Small intestine (tissue), 7 donors: Measurements from ENCODE around the gene SLC51B. TPM values are rescaled to one million over a fixed set of nuclear protein-coding genes. Genes with fewer than 3 reads are reported as not detected.
"Not testable (repeated sequence)": the region's sequence is repeated elsewhere in the genome, so short reads cannot be mapped to it uniquely, and the experiment has no call there.

Source experiments
- DNase-seq, 2 donors: peaks; one replicate each; pipeline versions ENCODE4 v3.0.0 to v3.0.0-alpha.2; 2013
- FAIRE-seq: peaks from 2 replicates; lab custom pipeline; 2012; peaks lifted over from hg19 to GRCh38; lab: Jason Lieb, UNC
- H3K27ac ChIP-seq, 3 donors: one replicate each; pipeline ENCODE4 v1.5.1; 2013; ENCODE audit warnings: low read length in 2 of 3, mild to moderate bottlenecking in 2 of 3, control low read depth in 1 of 3, inconsistent platforms in 1 of 3, low read depth in 1 of 3, moderate library complexity in 1 of 3
- H3K27me3 ChIP-seq, 3 donors: one replicate each; pipeline ENCODE4 v1.6.1; 2013; ENCODE audit warnings: low read length in 3 of 3, inconsistent platforms in 1 of 3; ENCODE audit not compliant: control insufficient read depth in 3 of 3, insufficient read depth in 3 of 3
- H3K36me3 ChIP-seq, 3 donors: one replicate each; pipeline ENCODE4 v1.6.1; 2013; ENCODE audit warnings: low read length in 3 of 3, inconsistent platforms in 1 of 3, low read depth in 1 of 3, mild to moderate bottlenecking in 1 of 3, moderate library complexity in 1 of 3; ENCODE audit not compliant: control insufficient read depth in 3 of 3, insufficient read depth in 2 of 3
- H3K4me1 ChIP-seq, 3 donors: one replicate each; pipeline ENCODE4 v1.6.1; 2013; ENCODE audit warnings: low read length in 2 of 3, inconsistent platforms in 1 of 3, low read depth in 1 of 3, mild to moderate bottlenecking in 1 of 3, moderate library complexity in 1 of 3; ENCODE audit not compliant: control insufficient read depth in 3 of 3, insufficient read depth in 2 of 3
- H3K4me3 ChIP-seq, 3 donors: one replicate each; pipeline ENCODE4 v1.5.1; 2013; ENCODE audit warnings: low read length in 3 of 3, control low read depth in 1 of 3, inconsistent platforms in 1 of 3, low read depth in 1 of 3, mild to moderate bottlenecking in 1 of 3, moderate library complexity in 1 of 3
- H3K9me3 ChIP-seq, 2 donors: one replicate each; pipeline ENCODE4 v1.6.1; 2013; ENCODE audit warnings: low read depth in 1 of 2, low read length in 1 of 2; ENCODE audit not compliant: control insufficient read depth in 2 of 2, insufficient read depth in 1 of 2
- WGBS, 3 donors: extraction: QIAGEN DNeasy Blood & Tissue Kit; methylation state at CpG; one replicate each; pipeline ENCODE4 v1.1.7; 2013; 5-methylcytosine and 5-hydroxymethylcytosine counted together
- polyA plus RNA-seq, 4 donors: library from polyadenylated mRNA; stranded (reverse) in 3 of 4; unstranded in 1 of 4; fragments of 200-250 nt in 3 of 4; fragments of 120-200 nt in 1 of 4; gene quantifications; one replicate each; pipeline versions ENCODE4 v1.2.1 to v1.2.3, GENCODE V29; 2013
- donor health status: healthy with polysubstance abuse.
- donor health status: control.
- donor health status: control.
- donor health status: Bipolar disorder and iron deficiency.
- donor health status: healthy.

Gene SLC51B
- polyA plus RNA-seq, 4 donors, result 23.5 to 258 (median 162) TPM

DNA sequence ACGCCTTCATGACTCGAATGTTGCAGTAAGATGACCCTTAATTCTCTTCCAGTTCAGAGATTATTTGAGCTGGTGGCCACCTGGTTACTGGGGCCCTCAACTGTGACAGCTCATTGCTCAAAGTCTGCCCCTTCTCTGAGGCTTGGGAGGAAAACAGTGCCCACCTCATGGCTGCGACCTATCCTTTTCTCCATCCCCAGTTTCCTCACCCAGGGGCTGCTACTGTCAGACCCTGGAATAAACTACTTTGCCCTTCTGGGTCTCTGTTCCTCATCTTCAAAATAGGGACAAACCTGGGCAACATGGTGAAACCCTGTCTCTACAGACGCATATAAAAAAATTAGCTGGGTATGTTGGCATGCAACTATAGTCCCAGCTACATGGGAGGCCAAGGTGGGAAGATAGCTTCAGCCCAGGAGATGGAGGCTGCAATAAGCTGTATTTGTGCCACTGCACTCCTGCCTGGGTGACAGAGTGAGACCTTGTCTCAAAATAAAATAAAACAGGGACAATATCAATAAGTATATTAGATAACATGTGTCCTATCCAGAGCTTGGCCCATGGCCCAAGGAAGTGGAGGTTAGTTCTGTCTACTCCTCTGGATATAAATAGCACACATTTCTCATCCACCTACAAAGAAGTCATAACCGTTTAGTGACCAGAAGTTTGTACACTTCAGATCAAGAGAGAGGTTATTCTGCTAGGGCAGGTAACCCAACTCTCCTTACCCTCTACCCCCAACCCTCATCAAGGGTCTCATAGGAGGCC is 24.8 kb downstream of the SLC51B start:
- Histone ChIP-seq H3K27ac (peak overlapping the region in 2 of 3 donors; percentile 35 to 80), H3K4me1 (peaks cover 0 to 19% (median 3%) of the 10 kb centered on the region in 3 donors), H3K9me3 (no peaks in the 10 kb centered on the region), H3K36me3 (no peaks in the 10 kb centered on the region), H3K27me3 (peaks cover 0 to 26% (median 4%) of the 10 kb centered on the region in 3 donors), H3K4me3 (no peak overlapping the region)
- no peak for DNase-seq
- no peak for FAIRE-seq
- WGBS, 3 donors, result 72 to 80% (median 80%) methylated on average over 5 of the region's 5 CpGs

DNA sequence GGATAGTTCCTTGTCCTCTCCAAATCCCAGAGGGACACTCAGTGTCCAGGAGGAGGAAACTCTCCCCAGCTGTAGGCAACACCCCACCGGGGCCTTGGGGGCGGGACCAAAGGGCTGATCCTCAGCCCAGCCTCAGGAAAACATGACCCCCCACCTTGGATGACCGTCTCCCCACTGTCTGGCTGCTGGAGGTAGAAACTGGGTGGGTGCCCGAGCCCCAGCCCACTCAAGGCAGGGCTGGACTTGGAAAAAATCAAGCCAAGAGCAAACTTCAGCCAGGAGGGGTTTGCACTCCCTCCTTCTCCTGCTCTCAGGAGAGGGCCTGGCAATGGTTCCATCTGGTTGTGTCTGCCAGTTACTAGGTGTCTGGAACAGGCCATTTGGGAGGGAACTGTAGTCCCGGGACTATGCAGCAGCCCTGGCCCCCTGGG is 26.2 kb downstream of the SLC51B start:
- Histone ChIP-seq H3K4me3 (no peak overlapping the region), H3K9me3 (peaks cover 0 to 2% of the 10 kb centered on the region in 2 donors), H3K27me3 (peaks cover 0 to 19% (median 4%) of the 10 kb centered on the region in 3 donors), H3K4me1 (peaks cover 0 to 19% (median 3%) of the 10 kb centered on the region in 3 donors), H3K36me3 (no peaks in the 10 kb centered on the region), H3K27ac (peak overlapping the region in 1 of 3 donors; percentile 80)
- WGBS, 3 donors, result 54 to 77% (median 72%) methylated on average over 5 of the region's 5 CpGs
- no peak for FAIRE-seq
- no peak for DNase-seq

DNA sequence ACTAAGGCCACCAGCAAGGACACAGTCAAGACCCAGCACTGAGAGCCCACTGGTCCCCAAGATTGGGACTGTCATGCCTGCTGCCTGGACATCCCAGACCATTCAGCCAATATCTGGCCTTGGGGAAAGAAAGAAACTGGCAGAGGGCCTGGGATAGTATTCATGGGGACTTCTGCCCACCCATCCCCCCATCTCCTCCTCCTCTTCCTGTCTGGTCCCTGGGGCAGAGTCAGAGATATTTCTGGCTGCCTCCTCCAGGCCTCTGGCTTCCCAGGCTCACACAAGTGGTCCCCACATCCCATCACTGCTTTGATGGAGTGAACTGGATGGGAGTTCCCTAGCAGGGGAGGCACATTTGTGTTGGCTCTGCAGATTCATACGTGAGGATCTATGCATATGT is 26.8 kb downstream of the SLC51B start:
- H3K27ac ChIP-seq, result peak overlapping the region in 1 of 3 donors; percentile 80
- peaks cover 0 to 17% (median 0%) of the 10 kb centered on the region in 3 donors for H3K27me3 ChIP-seq
- H3K9me3 ChIP-seq, result peaks cover 0 to 2% of the 10 kb centered on the region in 2 donors
- no peaks in the 10 kb centered on the region for H3K36me3 ChIP-seq
- H3K4me3 ChIP-seq, result no peak overlapping the region
- H3K4me1 ChIP-seq, result peaks cover 0 to 19% (median 3%) of the 10 kb centered on the region in 3 donors
- DNase-seq (peak in 1 of 2 donors; percentile 3), FAIRE-seq (no peak)
- WGBS, 3 donors, result 69 to 76% (median 73%) methylated on average over 1 of the region's 1 CpG

DNA sequence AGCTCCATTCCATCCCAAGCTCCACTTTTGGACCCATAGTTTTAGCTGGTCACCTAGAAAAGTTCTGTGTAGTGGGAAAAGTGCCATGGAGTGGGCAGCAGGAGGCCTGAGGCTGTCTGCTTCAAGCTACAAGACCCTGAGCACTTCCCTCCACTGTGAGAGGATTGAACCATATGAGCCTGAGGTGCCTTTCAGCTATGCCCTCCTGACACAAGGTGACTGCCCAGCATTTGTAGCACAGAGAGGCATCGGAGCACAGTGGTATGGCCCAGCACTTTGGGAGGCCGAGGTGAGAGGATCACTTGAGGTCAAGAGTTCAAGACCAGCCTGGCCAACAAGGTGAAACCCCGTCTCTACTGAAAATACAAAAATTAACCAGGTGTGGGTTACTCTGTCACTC is 27.4 kb downstream of the SLC51B start:
- no peaks in the 10 kb centered on the region for H3K36me3 ChIP-seq
- H3K27ac ChIP-seq, result peak overlapping the region in 1 of 3 donors; percentile 7
- DNase-seq (no peak), FAIRE-seq (no peak)
- H3K4me3 ChIP-seq, result no peak overlapping the region
- peaks cover 0 to 19% (median 3%) of the 10 kb centered on the region in 3 donors for H3K4me1 ChIP-seq
- H3K9me3 ChIP-seq, result peaks cover 0 to 5% of the 10 kb centered on the region in 2 donors
- whole genome bisulfite sequencing, 3 donors, result 81 to 88% (median 84%) methylated on average over 3 of the region's 3 CpGs
- H3K27me3 ChIP-seq, result peaks cover 0 to 17% (median 0%) of the 10 kb centered on the region in 3 donors

DNA sequence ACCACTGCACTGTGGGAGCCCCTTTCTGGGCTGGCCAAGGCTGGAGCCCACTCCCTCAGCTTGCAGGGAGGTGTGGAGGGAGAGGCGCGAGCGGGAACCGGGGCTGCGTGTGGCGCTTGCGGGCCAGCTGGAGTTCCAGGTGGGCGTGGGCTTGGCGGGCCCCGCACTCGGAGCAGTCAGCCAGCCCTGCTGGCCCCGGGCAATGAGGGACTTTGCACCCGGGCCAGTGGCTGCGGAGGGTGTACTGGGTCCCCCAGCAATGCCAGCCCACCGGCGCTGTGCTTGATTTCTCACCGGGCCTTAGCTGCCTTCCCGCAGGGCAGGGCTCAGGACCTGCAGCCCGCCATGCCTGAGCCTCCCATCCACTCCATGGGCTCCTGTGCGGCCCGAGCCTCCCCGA is 29.8 kb downstream of the SLC51B start:
- not testable (repeated sequence) for DNase-seq, H3K4me3 ChIP-seq, H3K36me3 ChIP-seq, FAIRE-seq, H3K27ac ChIP-seq, H3K9me3 ChIP-seq
- peaks cover 3 to 14% (median 5%) of the 10 kb centered on the region in 3 donors for H3K4me1 ChIP-seq
- 88 to 96% (median 92%) methylated on average over 11 to 17 of the region's 22 CpGs for WGBS, 3 donors
- peaks cover 0 to 13% (median 0%) of the 10 kb centered on the region in 3 donors for H3K27me3 ChIP-seq

DNA sequence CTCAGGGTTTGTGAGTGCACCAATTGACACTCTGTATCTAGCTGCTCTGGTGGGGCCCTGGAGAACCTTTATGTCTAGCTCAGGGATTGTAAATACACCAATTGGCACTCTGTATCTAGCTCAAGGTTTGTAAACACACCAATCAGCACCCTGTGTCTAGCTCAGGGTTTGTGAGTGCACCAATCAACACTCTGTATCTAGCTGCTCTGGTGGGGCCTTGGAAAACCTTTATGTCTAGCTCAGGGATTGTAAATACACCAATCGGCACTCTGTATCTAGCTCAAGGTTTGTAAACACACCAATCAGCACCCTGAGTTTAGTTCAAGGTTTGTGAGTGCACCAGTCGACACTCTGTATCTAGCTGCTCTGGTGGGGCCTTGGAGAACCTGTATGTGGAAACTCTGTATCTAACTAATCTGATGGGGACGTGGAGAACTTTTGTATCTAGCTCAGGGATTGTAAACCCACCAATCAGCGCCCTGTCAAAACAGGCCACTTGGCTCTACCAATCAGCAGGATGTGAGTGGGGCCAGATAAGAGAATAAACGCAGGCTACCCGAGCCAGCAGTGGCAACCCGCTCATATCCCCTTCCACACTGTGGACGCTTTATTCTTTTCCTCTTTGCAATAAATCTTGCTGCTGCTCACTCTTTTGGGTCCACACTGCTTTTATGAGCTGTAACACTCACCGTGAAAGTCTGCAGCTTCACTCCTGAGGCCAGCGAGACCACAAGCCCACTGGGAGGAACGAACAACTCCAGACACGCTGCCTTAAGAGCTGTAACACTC is 30.6 kb downstream of the SLC51B start:
- not testable (repeated sequence) for FAIRE-seq

DNA sequence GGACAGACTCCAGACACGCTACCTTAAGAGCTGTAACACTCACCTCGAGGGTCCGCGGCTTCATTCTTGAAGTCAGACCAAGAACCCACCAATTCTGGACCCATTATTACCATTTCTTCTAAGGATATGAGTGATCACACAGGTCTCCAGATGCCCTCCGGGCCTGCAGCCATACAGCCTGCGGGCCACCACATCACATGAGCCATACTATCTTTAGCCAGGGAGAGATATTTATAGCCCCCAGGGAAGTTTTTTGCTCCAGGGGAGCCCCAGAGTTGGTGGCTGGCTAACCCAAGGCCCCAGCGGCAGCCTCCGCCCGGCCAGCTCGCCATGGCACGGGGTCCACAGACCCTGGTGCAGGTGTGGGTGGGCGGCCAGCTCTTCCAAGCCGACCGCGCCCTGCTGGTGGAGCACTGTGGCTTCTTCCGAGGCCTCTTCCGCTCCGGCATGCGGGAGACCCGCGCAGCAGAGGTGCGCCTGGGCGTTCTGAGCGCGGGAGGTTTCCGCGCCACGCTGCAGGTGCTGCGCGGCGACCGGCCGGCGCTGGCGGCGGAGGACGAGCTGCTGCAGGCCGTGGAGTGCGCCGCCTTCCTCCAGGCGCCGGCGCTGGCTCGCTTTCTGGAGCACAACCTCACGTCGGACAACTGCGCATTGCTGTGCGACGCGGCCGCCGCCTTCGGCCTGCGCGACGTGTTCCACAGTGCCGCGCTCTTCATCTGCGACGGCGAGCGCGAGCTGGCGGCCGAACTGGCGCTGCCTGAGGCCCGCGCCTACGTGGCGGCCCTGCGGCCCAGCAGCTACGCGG is 31.5 kb downstream of the SLC51B start, which contains the start of gene KBTBD13:
KBTBD13 (plus strand) TSS at position 261 of the 805 bp plus-strand sequence; CDS start at position 331, 70 bp downstream.
- no peaks in the 10 kb centered on the region for H3K36me3 ChIP-seq
- H3K4me3 ChIP-seq, result no peak within 1 kb of the TSS
- H3K27ac ChIP-seq, result no peak within 1 kb of the TSS
- peaks cover 0 to 8% (median 5%) of the 10 kb centered on the region in 3 donors for H3K4me1 ChIP-seq
- FAIRE-seq (no peak), DNase-seq (no peak)
- peaks cover 0 to 16% (median 0%) of the 10 kb centered on the region in 3 donors for H3K27me3 ChIP-seq
- peaks cover 0 to 5% of the 10 kb centered on the region in 2 donors for H3K9me3 ChIP-seq
- 81 to 90% (median 81%) methylated on average over 65 to 73 of the region's 73 CpGs for WGBS, 3 donors

More for the DNA sequence above, 30.6 kb downstream of the SLC51B start:
- H3K27me3 ChIP-seq, result peaks cover 0 to 13% (median 0%) of the 10 kb centered on the region in 3 donors
- 77 to 91% (median 80%) methylated on average over 12 of the region's 12 CpGs for WGBS, 3 donors
- H3K27ac ChIP-seq, H3K36me3 ChIP-seq, H3K9me3 ChIP-seq, H3K4me3 ChIP-seq, DNase-seq: not testable (repeated sequence)
- H3K4me1 ChIP-seq, result peaks cover 2 to 14% (median 5%) of the 10 kb centered on the region in 3 donors
